GM23248 (cell line): Measurements from ENCODE around the gene UNC119.

ENCODE experiments used
- EZH2 ChIP-seq: fragments of 200-600 bp; sonication (generic); IDR thresholded peaks from 2 replicates; pipeline ENCODE4 v1.6.1; 2018; ENCODE audit warnings: antibody characterized with exemption, mild to moderate bottlenecking; ENCODE audit not compliant: insufficient read depth, poor library complexity, severe bottlenecking
- EZH2phosphoT487 ChIP-seq: fragments of 200-600 bp; sonication (generic); IDR thresholded peaks from 2 replicates; pipeline ENCODE4 v1.6.1; 2018; ENCODE audit warnings: antibody characterized with exemption, moderate library complexity, mild to moderate bottlenecking, low read depth; ENCODE audit not compliant: insufficient read depth

- TF ChIP-seq EZH2phosphoT487 = no peak
- TF ChIP-seq EZH2 = no peak
Measured at GRCh38 chr17:28553000-28553505, 629 bp upstream of the UNC119 start.
